Measurements from ENCODE around the gene DDO.

The DDO gene

DNA sequence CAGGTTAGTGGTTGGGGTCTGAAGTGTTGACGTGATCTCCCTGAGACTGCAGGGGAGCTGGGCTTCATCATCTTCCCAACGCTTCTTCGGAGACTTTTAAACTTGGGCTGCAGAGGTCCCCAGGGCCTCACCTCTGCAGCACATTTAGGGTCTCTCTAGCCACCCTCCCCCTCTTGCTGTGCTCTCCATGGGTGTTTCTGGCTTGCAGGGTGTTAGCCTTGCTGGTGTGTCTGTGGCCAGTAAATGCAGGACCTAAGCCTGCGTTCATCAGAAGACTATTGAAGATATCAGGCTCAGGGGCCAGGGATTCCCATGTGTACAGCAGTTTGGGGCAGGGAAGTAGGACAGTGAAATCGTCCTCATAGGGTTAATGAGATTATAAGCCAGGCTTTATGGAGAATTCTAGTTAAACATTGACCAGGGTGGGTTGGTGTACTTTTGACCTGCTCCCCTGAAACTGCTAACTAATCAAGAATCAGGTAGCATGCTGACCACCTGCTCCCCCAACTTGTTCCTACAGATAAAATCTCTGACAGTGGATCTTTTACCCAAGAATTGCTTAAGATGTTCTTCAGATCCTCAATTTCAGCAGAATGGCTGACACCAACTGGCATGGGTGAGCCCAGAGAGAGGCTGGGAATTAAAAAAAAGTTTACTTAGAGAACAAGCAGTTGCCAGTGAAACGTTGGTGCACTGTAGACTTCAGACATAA, 3.8 kb upstream of the DDO start:
- no peak for DNase-seq (ENCODE audit: low spot score)
- TF ChIP-seq CTCF (IDR thresholded peaks at IDR 0.05; ENCODE audit: extremely low read depth, missing control alignments): no peak

GRCh38 chr6:110418594-110418993, 3.2 kb upstream of the DDO start:
- no peak for DNase-seq (ENCODE audit: low spot score)
- no peak for TF ChIP-seq CTCF (IDR thresholded peaks at IDR 0.05; ENCODE audit: extremely low read depth, missing control alignments)

GRCh38 chr6:110414669-110415068, 706 bp downstream of the DDO start:
- no peak for DNase-seq (ENCODE audit: low spot score)
- TF ChIP-seq CTCF (IDR thresholded peaks at IDR 0.05; ENCODE audit: extremely low read depth, missing control alignments): no peak

GRCh38 chr6:110412360-110412759, 3.0 kb downstream of the DDO start:
- TF ChIP-seq CTCF (IDR thresholded peaks at IDR 0.05; ENCODE audit: extremely low read depth, missing control alignments): no peak

GRCh38 chr6:110410511-110410910, 4.9 kb downstream of the DDO start:
- DNase-seq (ENCODE audit: low spot score): no peak
- TF ChIP-seq CTCF (IDR thresholded peaks at IDR 0.05; ENCODE audit: extremely low read depth, missing control alignments): no peak

More at GRCh38 chr6:110412360-110412759, 3.0 kb downstream of the DDO start:
- no peak for DNase-seq (ENCODE audit: low spot score)

- DNase-seq (ENCODE audit: low spot score): no peak
- no peak for TF ChIP-seq CTCF (IDR thresholded peaks at IDR 0.05; ENCODE audit: extremely low read depth, missing control alignments)
These were observed 5.6 kb downstream of the DDO start for GRCh38 chr6:110409794-110410193.

- TF ChIP-seq CTCF (IDR thresholded peaks at IDR 0.05; ENCODE audit: extremely low read depth, missing control alignments): no peak
- DNase-seq (ENCODE audit: low spot score): no peak
These were observed 6.5 kb downstream of the DDO start for GRCh38 chr6:110408901-110409300.
